IMR-90 (cell line): ENCODE results near the gene RAB6A. TPM values are rescaled to one million over a fixed set of nuclear protein-coding genes. Genes with fewer than 3 reads are reported as not detected.

Experiments used
- ATAC-seq: fragments of 200-7000 bp; cut with Tn5 transposase; 2 replicates; pipeline ENCODE4 v1.9.1; 2020; ENCODE audit warnings: low read depth, mild to moderate bottlenecking, moderate library complexity
- BruUV-seq: library from RNA; stranded (reverse); fragments of 400-500 nt; replicated peaks from 2 replicates; lab custom pipeline; 2021; lab: Mats Ljungman, UMichigan
- CTCF ChIA-PET: fragments of 300-600 bp; formaldehyde crosslinking; extraction: SDS; loops from one replicate; lab custom pipeline; 2021; ENCODE audit warnings: antibody characterized with exemption; lab: Yijun Ruan, JAX
- POLR2A ChIA-PET: fragments of 300-600 bp; sonication (Branson Sonifier 250); formaldehyde crosslinking; loops from one replicate; lab custom pipeline; 2022; ENCODE audit warnings: antibody characterized with exemption; ENCODE audit not compliant: unreplicated experiment; lab: Charles Lee
- DNase-seq: peaks from one replicate; pipeline ENCODE4 v3.0.0; 2013
- H2AFZ ChIP-seq: replicated peaks from 2 replicates; pipeline ENCODE3; 2013; ENCODE audit warnings: low read length, mild to moderate bottlenecking; ENCODE audit not compliant: poor library complexity
- H2AK5ac ChIP-seq: 2 replicates; pipeline ENCODE4 v1.6.1; 2013; ENCODE audit warnings: low read depth, low read length, inconsistent platforms
- H2AK9ac ChIP-seq: replicated peaks from 2 replicates; pipeline ENCODE3; 2013; ENCODE audit warnings: mild to moderate bottlenecking, low read depth, low read length, moderate library complexity; ENCODE audit not compliant: poor library complexity
- H2BK120ac ChIP-seq: 2 replicates; pipeline ENCODE4 v1.6.1; 2013; ENCODE audit warnings: low read depth, low read length, inconsistent platforms
- H2BK15ac ChIP-seq: 3 replicates; pipeline ENCODE4 v1.6.1; 2013; ENCODE audit warnings: low read depth, low read length, inconsistent platforms
- H2BK20ac ChIP-seq: 2 replicates; pipeline ENCODE4 v1.6.1; 2013; ENCODE audit warnings: low read depth, mild to moderate bottlenecking, inconsistent platforms, low read length, moderate library complexity
- H2BK5ac ChIP-seq: 2 replicates; pipeline ENCODE4 v1.6.1; 2013; ENCODE audit warnings: mild to moderate bottlenecking, low read depth, low read length, inconsistent platforms; ENCODE audit not compliant: poor library complexity, severe bottlenecking
- H3K14ac ChIP-seq: replicated peaks from 2 replicates; pipeline ENCODE4 v1.6.1; 2013; ENCODE audit warnings: low read depth, low read length, inconsistent platforms
- H3K18ac ChIP-seq: 2 replicates; pipeline ENCODE4 v1.6.1; 2013; ENCODE audit warnings: low read depth, low read length, control low read depth
- H3K23ac ChIP-seq: 2 replicates; pipeline ENCODE4 v1.6.1; 2013; ENCODE audit warnings: low read depth, low read length, inconsistent platforms
- H3K27ac ChIP-seq: 2 replicates; pipeline ENCODE4 v1.5.1; 2013; ENCODE audit warnings: mild to moderate bottlenecking, control low read depth, low read length; ENCODE audit not compliant: insufficient read depth
- H3K27me3 ChIP-seq: 2 replicates; pipeline ENCODE4 v1.6.1; 2013; ENCODE audit warnings: low read length; ENCODE audit not compliant: control insufficient read depth, insufficient read depth
- H3K36me3 ChIP-seq: 2 replicates; pipeline ENCODE4 v1.6.1; 2013; ENCODE audit warnings: low read length, mixed read lengths; ENCODE audit not compliant: control insufficient read depth, insufficient read depth
- H3K4ac ChIP-seq: 2 replicates; pipeline ENCODE4 v1.6.1; 2013; ENCODE audit warnings: low read depth, low read length, inconsistent platforms
- H3K4me1 ChIP-seq: 2 replicates; pipeline ENCODE4 v1.6.1; 2013; ENCODE audit warnings: low read length, mixed read lengths; ENCODE audit not compliant: control insufficient read depth, insufficient read depth
- H3K4me2 ChIP-seq: 2 replicates; pipeline ENCODE4 v1.6.1; 2013; ENCODE audit warnings: low read depth, mild to moderate bottlenecking, control low read depth, low read length, moderate library complexity
- H3K4me3 ChIP-seq: 2 replicates; pipeline ENCODE4 v1.5.1; 2013; ENCODE audit warnings: low read depth, mild to moderate bottlenecking, control low read depth, low read length, moderate library complexity; ENCODE audit not compliant: insufficient read depth
- H3K56ac ChIP-seq: 2 replicates; pipeline ENCODE4 v1.6.1; 2013; ENCODE audit warnings: low read length, inconsistent platforms; ENCODE audit not compliant: insufficient read depth; ENCODE audit errors: extremely low read depth
- H3K79me1 ChIP-seq, 2 experiments: 2 replicates each; pipeline ENCODE4 v1.6.1; 2013; ENCODE audit warnings: low read length in 2 of 2, inconsistent platforms in 1 of 2, low read depth in 1 of 2
- H3K9ac ChIP-seq: 2 replicates; pipeline ENCODE4 v1.6.1; 2013; ENCODE audit warnings: low read depth, low read length, control low read depth
- H3K9me1 ChIP-seq: 2 replicates; pipeline ENCODE4 v1.6.1; 2013; ENCODE audit warnings: low read length, inconsistent platforms; ENCODE audit not compliant: insufficient read depth
- H3K9me3 ChIP-seq: 2 replicates; pipeline ENCODE4 v1.6.1; 2013; ENCODE audit warnings: low read length; ENCODE audit not compliant: control insufficient read depth, insufficient read depth
- H4K20me1 ChIP-seq: 2 replicates; pipeline ENCODE4 v1.6.1; 2013; ENCODE audit warnings: low read length, inconsistent platforms; ENCODE audit not compliant: insufficient read depth
- H4K5ac ChIP-seq: 2 replicates; pipeline ENCODE4 v1.6.1; 2013; ENCODE audit warnings: mild to moderate bottlenecking, low read depth, low read length, control low read depth
- H4K8ac ChIP-seq, 2 experiments: 2 replicates each; pipeline ENCODE4 v1.6.1; 2013; ENCODE audit warnings: low read depth in 2 of 2, low read length in 2 of 2, control low read depth in 1 of 2, inconsistent platforms in 1 of 2
- H4K91ac ChIP-seq: 2 replicates; pipeline ENCODE4 v1.6.1; 2013; ENCODE audit warnings: low read depth, low read length, inconsistent platforms; ENCODE audit not compliant: insufficient read depth
- BHLHE40 ChIP-seq: fragments of 150-350 bp; IDR thresholded peaks from 2 replicates; pipeline ENCODE4 v1.6.1; 2016; ENCODE audit warnings: mild to moderate bottlenecking, low read depth, low read length
- CEBPB ChIP-seq: IDR thresholded peaks from 2 replicates; pipeline ENCODE4 v1.6.1; 2012; ENCODE audit warnings: low read depth, low read length, improper control_type of control experiment
- CHD1 ChIP-seq: IDR thresholded peaks from 2 replicates; pipeline ENCODE4 v1.6.1; 2012; ENCODE audit warnings: low read depth, low read length, improper control_type of control experiment
- FOS ChIP-seq: fragments of 150-350 bp; IDR thresholded peaks from 2 replicates; pipeline ENCODE4 v1.6.1; 2016; ENCODE audit warnings: low read depth, low read length
- MAFK ChIP-seq: IDR thresholded peaks from 2 replicates; pipeline ENCODE4 v1.6.1; 2012; ENCODE audit warnings: low read depth, low read length, improper control_type of control experiment
- NFE2L2 ChIP-seq: fragments of 150-350 bp; IDR thresholded peaks from 2 replicates; pipeline ENCODE4 v1.6.1; 2016; ENCODE audit warnings: low read depth, mild to moderate bottlenecking, low read length
- RAD21 ChIP-seq: IDR thresholded peaks from 2 replicates; pipeline ENCODE4 v1.6.1; 2012; ENCODE audit warnings: low read length, improper control_type of control experiment
- RCOR1 ChIP-seq: IDR thresholded peaks from 2 replicates; pipeline ENCODE4 v1.6.1; 2012; ENCODE audit warnings: mild to moderate bottlenecking, low read length, improper control_type of control experiment; ENCODE audit not compliant: insufficient replicate concordance
- RFX5 ChIP-seq: IDR thresholded peaks from 2 replicates; pipeline ENCODE4 v1.8.0; 2012; ENCODE audit warnings: low read depth, mild to moderate bottlenecking, low read length, moderate library complexity
- WGBS, 2 experiments: methylation state at CpG; one replicate each; pipeline versions ENCODE4 v1.1.5 to v1.1.7; 2013; ENCODE audit warnings: missing lambda C conversion rate in 2 of 2; ENCODE audit not compliant: insufficient read length in 1 of 2; ENCODE audit errors: extremely low coverage in 2 of 2; 5-methylcytosine and 5-hydroxymethylcytosine counted together
- dilution Hi-C: fragments of 300-500 bp; cut with HindIII; formaldehyde crosslinking; loops from one replicate; pipeline ENCODE4 v1.14.3; 2018; ENCODE audit warnings: low sequenced_read_pairs; ENCODE audit not compliant: unreplicated experiment
- in situ Hi-C: fragments of 300-500 bp; cut with MboI; formaldehyde crosslinking; loops from 3 replicates; pipeline ENCODE4 v1.14.3; 2019; ENCODE audit warnings: low sequenced_read_pairs, inconsistent platforms, mixed read lengths
- intact Hi-C: fragments of 100-400 bp; cut with micrococcal nuclease; formaldehyde crosslinking; loops from 2 replicates; pipeline ENCODE4 v1.10.0; 2022
- polyA plus RNA-seq, 3 experiments: library from polyadenylated mRNA; depleted of rRNA; stranded (reverse); fragments of >200 nt; gene quantifications; 2 replicates each; pipeline ENCODE4 v1.2.3, GENCODE V29; 2012; ENCODE audit warnings: low replicate concordance in 1 of 3
- total RNA-seq: library from RNA; depleted of rRNA; stranded (reverse); fragments of >200 nt; gene quantifications from 2 replicates; pipeline ENCODE4 v1.2.3, GENCODE V29; 2012
- TF ChIP-seq, protein P1 (sequence below): conservative IDR thresholded peaks from 2 replicates; pipeline ENCODE4 v1.5.1; 2012; ENCODE audit warnings: mild to moderate bottlenecking, low read depth, low read length, improper control_type of control experiment
- TF ChIP-seq, protein P2 (sequence below): fragments of 150-350 bp; IDR thresholded peaks from 2 replicates; pipeline ENCODE4 v1.6.1; 2016; ENCODE audit warnings: low read depth, mild to moderate bottlenecking, low read length, moderate library complexity, borderline replicate concordance
- TF ChIP-seq, protein P3 (sequence below): fragments of 150-350 bp; IDR thresholded peaks from 2 replicates; pipeline ENCODE4 v1.6.1; 2017; ENCODE audit warnings: mild to moderate bottlenecking, antibody characterized with exemption, low read length, low read depth

The RAB6A gene
- total and polyA plus RNA-seq, 2 of the 4 experiments (the other 2 are of a cell fraction) = 65.5 to 81.0 TPM

DNA sequence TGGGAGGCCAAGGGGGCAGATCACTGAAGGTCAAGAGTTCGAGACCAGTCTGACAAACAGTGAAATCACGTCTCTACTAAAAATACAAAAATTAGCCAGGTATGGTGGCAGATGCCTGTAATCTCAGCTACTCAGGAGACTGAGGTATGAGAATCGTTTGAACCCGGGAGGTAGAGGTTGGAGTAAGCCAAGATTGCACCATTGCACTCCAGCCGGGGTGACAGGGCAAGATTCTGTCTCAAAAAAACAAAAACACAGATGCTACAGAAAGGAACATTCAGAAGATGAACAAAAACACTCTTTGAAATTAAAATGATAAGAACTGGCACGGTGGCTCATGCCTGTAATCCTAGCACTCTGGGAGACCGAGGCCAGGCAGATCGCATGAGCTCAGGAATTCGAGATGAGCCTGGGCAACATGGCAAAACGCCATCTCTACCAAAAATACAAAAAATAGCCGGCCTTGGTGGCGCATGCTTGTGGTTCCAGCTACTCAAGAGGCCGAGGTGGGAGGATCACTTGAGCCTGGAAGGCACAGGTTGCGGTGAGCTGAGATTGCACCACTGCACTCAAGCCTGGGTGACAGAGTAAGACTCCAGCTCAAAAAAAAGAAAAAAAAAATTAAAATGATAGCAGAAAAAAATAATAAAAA is 8.5 kb downstream of the RAB6A start:
- Histone ChIP-seq H3K4me1 (no peaks in the 10 kb centered on the region), H3K23ac (no peak overlapping the region), H3K27me3 (no peaks in the 10 kb centered on the region), H3K9me3 (no peaks in the 10 kb centered on the region), H2BK5ac (no peak overlapping the region), H3K9me1 (peaks cover 17% of the 10 kb centered on the region), H3K36me3 (peaks cover 4% of the 10 kb centered on the region), H2AK5ac (no peak overlapping the region), H3K4me3 (no peak overlapping the region), H3K56ac (no peak overlapping the region), H3K27ac (no peak overlapping the region), H3K4me2 (no peak overlapping the region), H2BK120ac (no peak overlapping the region), H2BK15ac (no peak overlapping the region), H3K79me1 (peaks cover 10 to 71% of the 10 kb centered on the region in 2 experiments; a peak in 3 of 4 replicates), H4K5ac (no peak overlapping the region), H4K91ac (no peak overlapping the region), H2AFZ (no peak overlapping the region), H3K4ac (no peak overlapping the region), H3K18ac (no peak overlapping the region), H3K9ac (no peak overlapping the region), H2AK9ac (no peak overlapping the region), H4K20me1 (peaks cover 96% of the 10 kb centered on the region), H3K14ac (no peak overlapping the region), H4K8ac (no peak overlapping the region), H2BK20ac (no peak overlapping the region)
- BruUV-seq = no TSS peak
- intact Hi-C loops = no loop called here
- CTCF ChIA-PET = interaction anchor here (0.6 kb wide), 1 partner anchor 303 kb away, joined by 3 read pairs; no protein-coding TSS in a partner anchor
- 93% methylated on average over 3 of the region's 14 CpGs; no CpG with 5 or more reads in 1 of the 2 experiments for WGBS, 2 experiments
- ATAC-seq (no peak), DNase-seq (no peak)
- POLR2A ChIA-PET = no interaction called here
- in situ Hi-C loops = no loop called here
- TF ChIP-seq, protein P1, sequence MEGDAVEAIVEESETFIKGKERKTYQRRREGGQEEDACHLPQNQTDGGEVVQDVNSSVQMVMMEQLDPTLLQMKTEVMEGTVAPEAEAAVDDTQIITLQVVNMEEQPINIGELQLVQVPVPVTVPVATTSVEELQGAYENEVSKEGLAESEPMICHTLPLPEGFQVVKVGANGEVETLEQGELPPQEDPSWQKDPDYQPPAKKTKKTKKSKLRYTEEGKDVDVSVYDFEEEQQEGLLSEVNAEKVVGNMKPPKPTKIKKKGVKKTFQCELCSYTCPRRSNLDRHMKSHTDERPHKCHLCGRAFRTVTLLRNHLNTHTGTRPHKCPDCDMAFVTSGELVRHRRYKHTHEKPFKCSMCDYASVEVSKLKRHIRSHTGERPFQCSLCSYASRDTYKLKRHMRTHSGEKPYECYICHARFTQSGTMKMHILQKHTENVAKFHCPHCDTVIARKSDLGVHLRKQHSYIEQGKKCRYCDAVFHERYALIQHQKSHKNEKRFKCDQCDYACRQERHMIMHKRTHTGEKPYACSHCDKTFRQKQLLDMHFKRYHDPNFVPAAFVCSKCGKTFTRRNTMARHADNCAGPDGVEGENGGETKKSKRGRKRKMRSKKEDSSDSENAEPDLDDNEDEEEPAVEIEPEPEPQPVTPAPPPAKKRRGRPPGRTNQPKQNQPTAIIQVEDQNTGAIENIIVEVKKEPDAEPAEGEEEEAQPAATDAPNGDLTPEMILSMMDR = no peak
- TF ChIP-seq BHLHE40 (no peak), MAFK (no peak), NFE2L2 (no peak), RCOR1 (no peak), RAD21 (no peak), CEBPB (no peak), RFX5 (no peak), CHD1 (no peak), FOS (no peak)
- TF ChIP-seq, protein P2, sequence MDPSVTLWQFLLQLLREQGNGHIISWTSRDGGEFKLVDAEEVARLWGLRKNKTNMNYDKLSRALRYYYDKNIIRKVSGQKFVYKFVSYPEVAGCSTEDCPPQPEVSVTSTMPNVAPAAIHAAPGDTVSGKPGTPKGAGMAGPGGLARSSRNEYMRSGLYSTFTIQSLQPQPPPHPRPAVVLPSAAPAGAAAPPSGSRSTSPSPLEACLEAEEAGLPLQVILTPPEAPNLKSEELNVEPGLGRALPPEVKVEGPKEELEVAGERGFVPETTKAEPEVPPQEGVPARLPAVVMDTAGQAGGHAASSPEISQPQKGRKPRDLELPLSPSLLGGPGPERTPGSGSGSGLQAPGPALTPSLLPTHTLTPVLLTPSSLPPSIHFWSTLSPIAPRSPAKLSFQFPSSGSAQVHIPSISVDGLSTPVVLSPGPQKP = no peak
- TF ChIP-seq, protein P3, sequence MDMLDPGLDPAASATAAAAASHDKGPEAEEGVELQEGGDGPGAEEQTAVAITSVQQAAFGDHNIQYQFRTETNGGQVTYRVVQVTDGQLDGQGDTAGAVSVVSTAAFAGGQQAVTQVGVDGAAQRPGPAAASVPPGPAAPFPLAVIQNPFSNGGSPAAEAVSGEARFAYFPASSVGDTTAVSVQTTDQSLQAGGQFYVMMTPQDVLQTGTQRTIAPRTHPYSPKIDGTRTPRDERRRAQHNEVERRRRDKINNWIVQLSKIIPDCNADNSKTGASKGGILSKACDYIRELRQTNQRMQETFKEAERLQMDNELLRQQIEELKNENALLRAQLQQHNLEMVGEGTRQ = no peak
- dilution Hi-C loops = no loop called here
